Natural killer cell (primary cell): ENCODE measurements around the gene UGT1A10. TPM values are rescaled to one million over a fixed set of nuclear protein-coding genes. Genes with fewer than 3 reads are reported as not detected.

Source experiments
- ATAC-seq, 3 donors: fragments of 150-1000 bp in 2 of 3; fragments of 200-7000 bp in 1 of 3; cut with Tn5 transposase; 1 replicate in 1 of 3; 2 replicates in 2 of 3; pipeline ENCODE4 v1.10.0; 2021; ENCODE audit warnings: mild to moderate bottlenecking in 2 of 3, moderate library complexity in 2 of 3
- DNase-seq, 2 donors: peaks; one replicate each; pipeline versions ENCODE4 v3.0.0 to v3.0.0-alpha.2; 2013 to 2021; ENCODE audit warnings: mixed read lengths in 1 of 2
- H3K27ac ChIP-seq: one replicate; pipeline ENCODE4 v1.5.1; 2013; ENCODE audit warnings: mild to moderate bottlenecking, low read length
- H3K27me3 ChIP-seq: one replicate; pipeline ENCODE4 v1.6.1; 2013; ENCODE audit warnings: low read length; ENCODE audit not compliant: control insufficient read depth, insufficient read depth
- H3K36me3 ChIP-seq: one replicate; pipeline ENCODE4 v1.6.1; 2013; ENCODE audit warnings: low read length; ENCODE audit not compliant: control insufficient read depth, insufficient read depth
- H3K4me1 ChIP-seq: one replicate; pipeline ENCODE4 v1.6.1; 2013; ENCODE audit warnings: low read length; ENCODE audit not compliant: control insufficient read depth, insufficient read depth
- H3K4me3 ChIP-seq: one replicate; pipeline ENCODE4 v1.5.1; 2013; ENCODE audit warnings: low read length
- H3K9me3 ChIP-seq: one replicate; pipeline ENCODE4 v1.6.1; 2013; ENCODE audit warnings: low read length; ENCODE audit not compliant: control insufficient read depth, insufficient read depth
- H3K27ac Mint-ChIP-seq, 2 donors: one replicate each; pipeline ENCODE4 v1.8.0; 2022; ENCODE audit warnings: mild to moderate bottlenecking in 2 of 2, mixed read lengths in 2 of 2, moderate library complexity in 1 of 2
- H3K27me3 Mint-ChIP-seq, 2 donors: one replicate each; pipeline ENCODE4 v1.8.0; 2022; ENCODE audit warnings: low read depth in 2 of 2, mixed read lengths in 2 of 2
- H3K36me3 Mint-ChIP-seq: one replicate; pipeline ENCODE4 v1.8.0; 2022; ENCODE audit warnings: mixed read lengths
- H3K4me1 Mint-ChIP-seq, 2 donors: one replicate each; pipeline ENCODE4 v1.8.0; 2022; ENCODE audit warnings: mixed read lengths in 2 of 2
- H3K4me3 Mint-ChIP-seq: one replicate; pipeline ENCODE4 v1.8.0; 2022; ENCODE audit warnings: mild to moderate bottlenecking, moderate library complexity, mixed read lengths
- H3K9me3 Mint-ChIP-seq, 2 donors: one replicate each; pipeline ENCODE4 v1.8.0; 2022; ENCODE audit warnings: mixed read lengths in 2 of 2
- WGBS: methylation state at CpG from one replicate; pipeline ENCODE4 v1.1.7; 2013; ENCODE audit warnings: missing lambda C conversion rate; ENCODE audit not compliant: insufficient coverage; 5-methylcytosine and 5-hydroxymethylcytosine counted together
- intact Hi-C: fragments of 100-400 bp; cut with micrococcal nuclease; formaldehyde crosslinking; loops from one replicate; pipeline ENCODE4 v1.14.2; 2022
- total RNA-seq, 4 donors: library from RNA; stranded (reverse); fragments of 120-200 nt in 1 of 4; gene quantifications; one replicate each; pipeline versions ENCODE4 v1.2.3 to v1.2.4, GENCODE V29; 2013 to 2022
- TF ChIP-seq, protein P1 (sequence below): fragments of 200-600 bp; IDR thresholded peaks from one replicate; pipeline ENCODE4 v1.8.0; 2022; ENCODE audit warnings: antibody characterized with exemption

UGT1A10 gene
- total RNA-seq, 3 donors from 2014 or later (not counting 1 experiment from before 2014, with no cell fraction given): not detected

DNA sequence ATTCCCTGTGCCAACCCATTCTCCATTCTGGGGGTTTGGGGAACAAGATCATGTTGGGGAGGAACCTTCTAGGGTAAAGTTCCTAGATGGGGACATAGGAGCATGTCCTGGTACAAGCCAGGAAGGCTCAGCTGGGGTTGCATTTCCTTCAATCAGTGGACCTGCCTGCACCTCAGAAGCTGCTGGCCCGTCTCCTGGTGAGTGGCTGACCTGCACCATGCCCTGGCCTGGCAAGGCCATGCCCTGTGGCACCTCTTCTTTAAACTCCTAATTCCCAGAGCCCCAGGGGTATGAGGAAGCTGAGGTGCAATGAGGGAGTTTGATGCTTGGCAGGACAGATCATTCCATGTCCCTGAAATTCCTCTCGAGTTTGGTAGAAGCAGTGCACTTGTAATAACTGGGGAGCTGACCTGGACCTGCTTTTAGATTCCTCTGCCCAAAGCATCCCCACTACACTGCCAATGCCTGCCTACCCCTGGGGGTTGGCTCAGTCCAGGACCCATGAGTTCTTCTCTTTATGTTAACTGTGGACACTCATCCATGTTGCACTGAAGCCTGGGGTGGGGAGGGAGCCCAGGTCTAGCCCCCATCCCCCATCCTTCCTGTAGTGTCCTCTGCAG is 167.2 kb downstream of the UGT1A10 start:
- H3K27ac ChIP-seq: no peak overlapping the region
- peaks cover 16 to 33% of the 10 kb centered on the region in 2 donors for H3K27me3 Mint-ChIP-seq
- H3K27me3 ChIP-seq: no peaks in the 10 kb centered on the region
- no peaks in the 10 kb centered on the region for H3K36me3 ChIP-seq
- TF ChIP-seq, protein P1, sequence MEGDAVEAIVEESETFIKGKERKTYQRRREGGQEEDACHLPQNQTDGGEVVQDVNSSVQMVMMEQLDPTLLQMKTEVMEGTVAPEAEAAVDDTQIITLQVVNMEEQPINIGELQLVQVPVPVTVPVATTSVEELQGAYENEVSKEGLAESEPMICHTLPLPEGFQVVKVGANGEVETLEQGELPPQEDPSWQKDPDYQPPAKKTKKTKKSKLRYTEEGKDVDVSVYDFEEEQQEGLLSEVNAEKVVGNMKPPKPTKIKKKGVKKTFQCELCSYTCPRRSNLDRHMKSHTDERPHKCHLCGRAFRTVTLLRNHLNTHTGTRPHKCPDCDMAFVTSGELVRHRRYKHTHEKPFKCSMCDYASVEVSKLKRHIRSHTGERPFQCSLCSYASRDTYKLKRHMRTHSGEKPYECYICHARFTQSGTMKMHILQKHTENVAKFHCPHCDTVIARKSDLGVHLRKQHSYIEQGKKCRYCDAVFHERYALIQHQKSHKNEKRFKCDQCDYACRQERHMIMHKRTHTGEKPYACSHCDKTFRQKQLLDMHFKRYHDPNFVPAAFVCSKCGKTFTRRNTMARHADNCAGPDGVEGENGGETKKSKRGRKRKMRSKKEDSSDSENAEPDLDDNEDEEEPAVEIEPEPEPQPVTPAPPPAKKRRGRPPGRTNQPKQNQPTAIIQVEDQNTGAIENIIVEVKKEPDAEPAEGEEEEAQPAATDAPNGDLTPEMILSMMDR: no peak
- H3K4me1 Mint-ChIP-seq: no peaks in the 10 kb centered on the region
- WGBS: 67% methylated on average over 2 of the region's 2 CpGs
- no peaks in the 10 kb centered on the region for H3K9me3 ChIP-seq
- H3K36me3 Mint-ChIP-seq: no peaks in the 10 kb centered on the region
- no peak overlapping the region for H3K4me3 Mint-ChIP-seq
- intact Hi-C loops: no loop called here
- H3K4me1 ChIP-seq: no peaks in the 10 kb centered on the region
- H3K9me3 Mint-ChIP-seq: no peaks in the 10 kb centered on the region
- no peak overlapping the region for H3K4me3 ChIP-seq
- no peak overlapping the region for H3K27ac Mint-ChIP-seq
- DNase-seq (no peak), ATAC-seq (no peak)

DNA sequence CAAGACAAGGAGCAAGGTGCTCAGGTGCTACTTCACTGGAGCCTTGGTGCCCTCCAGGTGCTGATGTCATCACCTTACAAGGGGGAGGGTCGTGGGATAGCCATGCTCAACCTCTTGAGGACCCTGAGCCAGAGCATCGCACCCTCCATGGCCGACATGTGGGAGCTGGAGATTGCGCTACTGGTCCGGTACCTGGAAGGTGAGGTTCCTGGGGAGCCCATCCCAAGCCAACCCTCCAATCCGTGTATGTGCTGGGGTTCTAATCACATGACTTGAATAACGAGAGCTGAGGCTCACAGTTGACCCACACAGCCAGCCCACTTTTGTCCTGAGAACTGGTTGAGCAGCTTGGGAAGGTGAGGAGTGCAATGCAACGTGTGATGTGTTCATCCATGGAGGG is 167.7 kb downstream of the UGT1A10 start:
- Mint-ChIP-seq H3K27ac (no peak overlapping the region), H3K27me3 (peaks cover 15 to 33% of the 10 kb centered on the region in 2 donors)
- intact Hi-C loops: no loop called here

DNA sequence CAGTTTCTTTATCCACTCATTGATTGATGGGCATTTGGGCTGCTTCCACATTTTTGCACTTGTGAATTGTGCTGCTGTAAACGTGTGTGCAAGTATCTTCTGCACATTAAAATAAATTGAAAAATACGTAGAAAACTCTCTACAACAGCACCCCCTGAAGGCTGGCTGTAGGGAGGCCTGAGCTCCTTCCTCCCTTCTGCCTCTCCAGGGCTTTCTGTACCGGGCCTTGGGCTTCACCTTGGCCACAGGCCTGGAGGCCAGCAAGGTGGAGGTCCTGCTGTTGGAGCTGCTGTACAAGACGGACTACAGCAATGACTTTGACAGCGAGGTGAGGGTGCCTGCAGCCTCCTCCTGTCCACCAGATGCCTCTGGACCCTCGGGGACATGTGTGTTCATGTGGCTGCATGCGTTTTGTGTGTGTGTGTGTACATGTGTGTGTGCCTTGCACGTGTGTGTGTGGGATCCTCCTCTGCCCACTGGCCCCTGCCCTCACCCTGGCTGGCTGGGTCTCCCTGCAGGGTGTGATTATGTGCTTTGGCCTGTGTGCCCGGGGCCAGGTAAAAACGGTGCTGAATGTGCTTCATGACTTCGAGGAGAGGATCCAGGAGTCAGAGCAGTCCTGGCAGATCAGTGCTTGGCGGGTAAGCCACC is 171.1 kb downstream of the UGT1A10 start:
- ATAC-seq (no peak), DNase-seq (peak in 1 of 2 donors; percentile 12)
- Mint-ChIP-seq H3K27me3 (peaks cover 18 to 40% of the 10 kb centered on the region in 2 donors), H3K4me3 (no peak overlapping the region), H3K27ac (no peak overlapping the region), H3K4me1 (no peaks in the 10 kb centered on the region), H3K9me3 (no peaks in the 10 kb centered on the region), H3K36me3 (no peaks in the 10 kb centered on the region)
- Histone ChIP-seq H3K9me3 (no peaks in the 10 kb centered on the region), H3K4me1 (no peaks in the 10 kb centered on the region), H3K36me3 (no peaks in the 10 kb centered on the region), H3K27ac (no peak overlapping the region), H3K4me3 (no peak overlapping the region), H3K27me3 (no peaks in the 10 kb centered on the region)
- TF ChIP-seq, protein P1: no peak
- intact Hi-C loops: no loop called here
- WGBS: 78% methylated on average over 12 of the region's 12 CpGs

More for the DNA sequence above, 167.7 kb downstream of the UGT1A10 start:
- Histone ChIP-seq H3K4me3 (no peak overlapping the region), H3K9me3 (no peaks in the 10 kb centered on the region), H3K27ac (no peak overlapping the region), H3K36me3 (no peaks in the 10 kb centered on the region), H3K4me1 (no peaks in the 10 kb centered on the region), H3K27me3 (no peaks in the 10 kb centered on the region)
- Mint-ChIP-seq H3K4me3 (no peak overlapping the region), H3K36me3 (no peaks in the 10 kb centered on the region), H3K4me1 (no peaks in the 10 kb centered on the region), H3K9me3 (no peaks in the 10 kb centered on the region)
- TF ChIP-seq, protein P1: no peak
- no peak for ATAC-seq
- WGBS: 68% methylated on average over 8 of the region's 8 CpGs
- no peak for DNase-seq
